IMR-90 (cell line): ENCODE measurements around the gene UNC13B. TPM values are rescaled to one million over a fixed set of nuclear protein-coding genes. Genes with fewer than 3 reads are reported as not detected.

Experiments used
- ATAC-seq: fragments of 200-7000 bp; cut with Tn5 transposase; 2 replicates; pipeline ENCODE4 v1.9.1; 2020; ENCODE audit warnings: low read depth, mild to moderate bottlenecking, moderate library complexity
- BruUV-seq: library from RNA; stranded (reverse); fragments of 400-500 nt; replicated peaks from 2 replicates; lab custom pipeline; 2021; lab: Mats Ljungman, UMichigan
- CTCF ChIA-PET: fragments of 300-600 bp; formaldehyde crosslinking; extraction: SDS; loops from one replicate; lab custom pipeline; 2021; ENCODE audit warnings: antibody characterized with exemption; lab: Yijun Ruan, JAX
- POLR2A ChIA-PET: fragments of 300-600 bp; sonication (Branson Sonifier 250); formaldehyde crosslinking; loops from one replicate; lab custom pipeline; 2022; ENCODE audit warnings: antibody characterized with exemption; ENCODE audit not compliant: unreplicated experiment; lab: Charles Lee
- DNase-seq: peaks from one replicate; pipeline ENCODE4 v3.0.0; 2013
- H2AFZ ChIP-seq: replicated peaks from 2 replicates; pipeline ENCODE3; 2013; ENCODE audit warnings: low read length, mild to moderate bottlenecking; ENCODE audit not compliant: poor library complexity
- H2AK5ac ChIP-seq: 2 replicates; pipeline ENCODE4 v1.6.1; 2013; ENCODE audit warnings: low read depth, low read length, inconsistent platforms
- H2AK9ac ChIP-seq: replicated peaks from 2 replicates; pipeline ENCODE3; 2013; ENCODE audit warnings: mild to moderate bottlenecking, low read depth, low read length, moderate library complexity; ENCODE audit not compliant: poor library complexity
- H2BK120ac ChIP-seq: 2 replicates; pipeline ENCODE4 v1.6.1; 2013; ENCODE audit warnings: low read depth, low read length, inconsistent platforms
- H2BK15ac ChIP-seq: 3 replicates; pipeline ENCODE4 v1.6.1; 2013; ENCODE audit warnings: low read depth, low read length, inconsistent platforms
- H2BK20ac ChIP-seq: 2 replicates; pipeline ENCODE4 v1.6.1; 2013; ENCODE audit warnings: low read depth, mild to moderate bottlenecking, inconsistent platforms, low read length, moderate library complexity
- H2BK5ac ChIP-seq: 2 replicates; pipeline ENCODE4 v1.6.1; 2013; ENCODE audit warnings: mild to moderate bottlenecking, low read depth, low read length, inconsistent platforms; ENCODE audit not compliant: poor library complexity, severe bottlenecking
- H3K14ac ChIP-seq: replicated peaks from 2 replicates; pipeline ENCODE4 v1.6.1; 2013; ENCODE audit warnings: low read depth, low read length, inconsistent platforms
- H3K18ac ChIP-seq: 2 replicates; pipeline ENCODE4 v1.6.1; 2013; ENCODE audit warnings: low read depth, low read length, control low read depth
- H3K23ac ChIP-seq: 2 replicates; pipeline ENCODE4 v1.6.1; 2013; ENCODE audit warnings: low read depth, low read length, inconsistent platforms
- H3K27ac ChIP-seq: 2 replicates; pipeline ENCODE4 v1.5.1; 2013; ENCODE audit warnings: mild to moderate bottlenecking, control low read depth, low read length; ENCODE audit not compliant: insufficient read depth
- H3K27me3 ChIP-seq: 2 replicates; pipeline ENCODE4 v1.6.1; 2013; ENCODE audit warnings: low read length; ENCODE audit not compliant: control insufficient read depth, insufficient read depth
- H3K36me3 ChIP-seq: 2 replicates; pipeline ENCODE4 v1.6.1; 2013; ENCODE audit warnings: low read length, mixed read lengths; ENCODE audit not compliant: control insufficient read depth, insufficient read depth
- H3K4ac ChIP-seq: 2 replicates; pipeline ENCODE4 v1.6.1; 2013; ENCODE audit warnings: low read depth, low read length, inconsistent platforms
- H3K4me1 ChIP-seq: 2 replicates; pipeline ENCODE4 v1.6.1; 2013; ENCODE audit warnings: low read length, mixed read lengths; ENCODE audit not compliant: control insufficient read depth, insufficient read depth
- H3K4me2 ChIP-seq: 2 replicates; pipeline ENCODE4 v1.6.1; 2013; ENCODE audit warnings: low read depth, mild to moderate bottlenecking, control low read depth, low read length, moderate library complexity
- H3K4me3 ChIP-seq: 2 replicates; pipeline ENCODE4 v1.5.1; 2013; ENCODE audit warnings: low read depth, mild to moderate bottlenecking, control low read depth, low read length, moderate library complexity; ENCODE audit not compliant: insufficient read depth
- H3K56ac ChIP-seq: 2 replicates; pipeline ENCODE4 v1.6.1; 2013; ENCODE audit warnings: low read length, inconsistent platforms; ENCODE audit not compliant: insufficient read depth; ENCODE audit errors: extremely low read depth
- H3K79me1 ChIP-seq, 2 experiments: 2 replicates each; pipeline ENCODE4 v1.6.1; 2013; ENCODE audit warnings: low read length in 2 of 2, inconsistent platforms in 1 of 2, low read depth in 1 of 2
- H3K9ac ChIP-seq: 2 replicates; pipeline ENCODE4 v1.6.1; 2013; ENCODE audit warnings: low read depth, low read length, control low read depth
- H3K9me1 ChIP-seq: 2 replicates; pipeline ENCODE4 v1.6.1; 2013; ENCODE audit warnings: low read length, inconsistent platforms; ENCODE audit not compliant: insufficient read depth
- H3K9me3 ChIP-seq: 2 replicates; pipeline ENCODE4 v1.6.1; 2013; ENCODE audit warnings: low read length; ENCODE audit not compliant: control insufficient read depth, insufficient read depth
- H4K20me1 ChIP-seq: 2 replicates; pipeline ENCODE4 v1.6.1; 2013; ENCODE audit warnings: low read length, inconsistent platforms; ENCODE audit not compliant: insufficient read depth
- H4K5ac ChIP-seq: 2 replicates; pipeline ENCODE4 v1.6.1; 2013; ENCODE audit warnings: mild to moderate bottlenecking, low read depth, low read length, control low read depth
- H4K8ac ChIP-seq, 2 experiments: 2 replicates each; pipeline ENCODE4 v1.6.1; 2013; ENCODE audit warnings: low read depth in 2 of 2, low read length in 2 of 2, control low read depth in 1 of 2, inconsistent platforms in 1 of 2
- H4K91ac ChIP-seq: 2 replicates; pipeline ENCODE4 v1.6.1; 2013; ENCODE audit warnings: low read depth, low read length, inconsistent platforms; ENCODE audit not compliant: insufficient read depth
- BHLHE40 ChIP-seq: fragments of 150-350 bp; IDR thresholded peaks from 2 replicates; pipeline ENCODE4 v1.6.1; 2016; ENCODE audit warnings: mild to moderate bottlenecking, low read depth, low read length
- CEBPB ChIP-seq: IDR thresholded peaks from 2 replicates; pipeline ENCODE4 v1.6.1; 2012; ENCODE audit warnings: low read depth, low read length, improper control_type of control experiment
- CHD1 ChIP-seq: IDR thresholded peaks from 2 replicates; pipeline ENCODE4 v1.6.1; 2012; ENCODE audit warnings: low read depth, low read length, improper control_type of control experiment
- CTCF ChIP-seq: conservative IDR thresholded peaks from 2 replicates; pipeline ENCODE4 v1.5.1; 2012; ENCODE audit warnings: mild to moderate bottlenecking, low read depth, low read length, improper control_type of control experiment
- ELK1 ChIP-seq: fragments of 150-350 bp; IDR thresholded peaks from 2 replicates; pipeline ENCODE4 v1.6.1; 2016; ENCODE audit warnings: low read depth, mild to moderate bottlenecking, low read length, moderate library complexity, borderline replicate concordance
- FOS ChIP-seq: fragments of 150-350 bp; IDR thresholded peaks from 2 replicates; pipeline ENCODE4 v1.6.1; 2016; ENCODE audit warnings: low read depth, low read length
- MAFK ChIP-seq: IDR thresholded peaks from 2 replicates; pipeline ENCODE4 v1.6.1; 2012; ENCODE audit warnings: low read depth, low read length, improper control_type of control experiment
- MAZ ChIP-seq: IDR thresholded peaks from 2 replicates; pipeline ENCODE4 v1.6.1; 2012; ENCODE audit warnings: low read depth, mild to moderate bottlenecking, low read length, improper control_type of control experiment, moderate library complexity, borderline replicate concordance
- MXI1 ChIP-seq: IDR thresholded peaks from 2 replicates; pipeline ENCODE4 v1.6.1; 2012; ENCODE audit warnings: low read depth, mild to moderate bottlenecking, low read length, moderate library complexity, borderline replicate concordance
- NFE2L2 ChIP-seq: fragments of 150-350 bp; IDR thresholded peaks from 2 replicates; pipeline ENCODE4 v1.6.1; 2016; ENCODE audit warnings: low read depth, mild to moderate bottlenecking, low read length
- POLR2A ChIP-seq: IDR thresholded peaks from 2 replicates; pipeline ENCODE4 v1.6.1; 2012; ENCODE audit warnings: mild to moderate bottlenecking, low read depth, low read length
- RAD21 ChIP-seq: IDR thresholded peaks from 2 replicates; pipeline ENCODE4 v1.6.1; 2012; ENCODE audit warnings: low read length, improper control_type of control experiment
- RCOR1 ChIP-seq: IDR thresholded peaks from 2 replicates; pipeline ENCODE4 v1.6.1; 2012; ENCODE audit warnings: mild to moderate bottlenecking, low read length, improper control_type of control experiment; ENCODE audit not compliant: insufficient replicate concordance
- RFX5 ChIP-seq: IDR thresholded peaks from 2 replicates; pipeline ENCODE4 v1.8.0; 2012; ENCODE audit warnings: low read depth, mild to moderate bottlenecking, low read length, moderate library complexity
- SMC3 ChIP-seq: fragments of 150-350 bp; IDR thresholded peaks from 2 replicates; pipeline ENCODE4 v1.6.1; 2016; ENCODE audit warnings: low read depth, mild to moderate bottlenecking, antibody characterized with exemption, low read length, moderate library complexity
- USF2 ChIP-seq: fragments of 150-350 bp; IDR thresholded peaks from 2 replicates; pipeline ENCODE4 v1.6.1; 2017; ENCODE audit warnings: mild to moderate bottlenecking, antibody characterized with exemption, low read length, low read depth
- WGBS, 2 experiments: methylation state at CpG; one replicate each; pipeline versions ENCODE4 v1.1.5 to v1.1.7; 2013; ENCODE audit warnings: missing lambda C conversion rate in 2 of 2; ENCODE audit not compliant: insufficient read length in 1 of 2; ENCODE audit errors: extremely low coverage in 2 of 2; 5-methylcytosine and 5-hydroxymethylcytosine counted together
- dilution Hi-C: fragments of 300-500 bp; cut with HindIII; formaldehyde crosslinking; loops from one replicate; pipeline ENCODE4 v1.14.3; 2018; ENCODE audit warnings: low sequenced_read_pairs; ENCODE audit not compliant: unreplicated experiment
- in situ Hi-C: fragments of 300-500 bp; cut with MboI; formaldehyde crosslinking; loops from 3 replicates; pipeline ENCODE4 v1.14.3; 2019; ENCODE audit warnings: low sequenced_read_pairs, inconsistent platforms, mixed read lengths
- intact Hi-C: fragments of 100-400 bp; cut with micrococcal nuclease; formaldehyde crosslinking; loops from 2 replicates; pipeline ENCODE4 v1.10.0; 2022
- polyA plus RNA-seq, 3 experiments: library from polyadenylated mRNA; depleted of rRNA; stranded (reverse); fragments of >200 nt; gene quantifications; 2 replicates each; pipeline ENCODE4 v1.2.3, GENCODE V29; 2012; ENCODE audit warnings: low replicate concordance in 1 of 3
- total RNA-seq: library from RNA; depleted of rRNA; stranded (reverse); fragments of >200 nt; gene quantifications from 2 replicates; pipeline ENCODE4 v1.2.3, GENCODE V29; 2012

The UNC13B gene
- total and polyA plus RNA-seq, 2 of the 4 experiments (the other 2 are of a cell fraction) = 7.5 to 14.3 TPM

- ATAC-seq (no peak), DNase-seq (no peak)
- no peak overlapping the region for H2AK9ac ChIP-seq
- no peak overlapping the region for H3K4me3 ChIP-seq
- H3K79me1 ChIP-seq = no peaks in the 10 kb centered on the region
- H3K9ac ChIP-seq = no peak overlapping the region
- no peak overlapping the region for H4K8ac ChIP-seq
- H2AK5ac ChIP-seq = no peak overlapping the region
- H3K4ac ChIP-seq = no peak overlapping the region
- no peaks in the 10 kb centered on the region for H3K9me3 ChIP-seq
- BruUV-seq = no TSS peak
- H4K91ac ChIP-seq = no peak overlapping the region
- H2BK120ac ChIP-seq = no peak overlapping the region
- no peak overlapping the region for H2BK15ac ChIP-seq
- peaks cover 25% of the 10 kb centered on the region; the same call in 1 of the 2 replicates for H3K27me3 ChIP-seq
- intact Hi-C loops (no loop called here), in situ Hi-C loops (no loop called here), dilution Hi-C loops (no loop called here)
- no peak overlapping the region for H2BK5ac ChIP-seq
- POLR2A ChIA-PET = no interaction called here
- no peak overlapping the region for H2AFZ ChIP-seq
- H3K56ac ChIP-seq = no peak overlapping the region
- no peaks in the 10 kb centered on the region for H3K4me1 ChIP-seq
- no peak overlapping the region for H4K5ac ChIP-seq
- TF ChIP-seq CHD1 (no peak), MAZ (no peak), RCOR1 (no peak), RFX5 (no peak), USF2 (no peak), MXI1 (no peak), POLR2A (no peak), CTCF (no peak), RAD21 (no peak), CEBPB (no peak), MAFK (no peak), FOS (no peak), BHLHE40 (no peak), NFE2L2 (no peak), ELK1 (no peak), SMC3 (no peak)
- H2BK20ac ChIP-seq = no peak overlapping the region
- H3K27ac ChIP-seq = no peak overlapping the region
- no peak overlapping the region for H3K23ac ChIP-seq
- H3K18ac ChIP-seq = no peak overlapping the region
- no CpG with 5 or more reads among the region's 3 CpGs for WGBS, 2 experiments
- H3K4me2 ChIP-seq = no peak overlapping the region
- no peaks in the 10 kb centered on the region for H3K9me1 ChIP-seq
- no peak overlapping the region; the same call in 1 of the 2 replicates for H3K14ac ChIP-seq
- CTCF ChIA-PET = no interaction called here
- H4K20me1 ChIP-seq = no peaks in the 10 kb centered on the region
- H3K36me3 ChIP-seq = no peaks in the 10 kb centered on the region
These were observed 284.2 kb downstream of the UNC13B start for GRCh38 chr9:35446012-35446411.
